SK-N-SH treated with all-trans-retinoic acid at 6 μM for 48 hours (cell line): ENCODE data around the gene GDF11.

Experiments used
- CREB5 ChIP-seq: fragments of 250-450 bp; sonication (Bioruptor Pico); IDR thresholded peaks from 2 replicates; pipeline ENCODE4 v1.5.1; 2020; ENCODE audit warnings: low read depth, mild to moderate bottlenecking, moderate library complexity
- CSDC2 ChIP-seq: fragments of 250-450 bp; sonication (Bioruptor Pico); IDR thresholded peaks from 2 replicates; pipeline ENCODE4 v1.5.0; 2020; ENCODE audit warnings: mild to moderate bottlenecking, moderate library complexity
- ISL1 ChIP-seq: fragments of 250-450 bp; sonication (Bioruptor Pico); IDR thresholded peaks from 2 replicates; pipeline ENCODE4 v2.1.2; 2022; ENCODE audit warnings: mild to moderate bottlenecking, moderate library complexity
- POU6F1 ChIP-seq: fragments of 250-450 bp; sonication (Bioruptor Pico); IDR thresholded peaks from 2 replicates; pipeline ENCODE4 v1.8.0; 2021; ENCODE audit warnings: low read depth, mild to moderate bottlenecking, moderate library complexity, borderline replicate concordance
- ZFP30 ChIP-seq: fragments of 450-650 bp; formaldehyde crosslinking; IDR thresholded peaks from 2 replicates; pipeline ENCODE4 v1.5.0; 2022; ENCODE audit warnings: mild to moderate bottlenecking, moderate library complexity
- ZNF565 ChIP-seq: fragments of 450-650 bp; formaldehyde crosslinking; conservative IDR thresholded peaks from 2 replicates; pipeline ENCODE4 v1.5.0; 2020; ENCODE audit warnings: low read depth, mild to moderate bottlenecking, moderate library complexity

- TF ChIP-seq ISL1 (CRISPR knock-in tag) (no peak), ZFP30 (no peak), POU6F1 (CRISPR knock-in tag) (no peak), ZNF565 (no peak), CREB5 (CRISPR knock-in tag) (no peak), CSDC2 (no peak)
These were observed 45.2 kb upstream of the GDF11 start for GRCh38 chr12:55697686-55698085.
